Measurements from ENCODE around the gene TMEM218. TPM values are rescaled to one million over a fixed set of nuclear protein-coding genes. Genes with fewer than 3 reads are reported as not detected.
A peak's percentile ranks its signal among the peaks of the same experiment; 100 is the strongest.

The TMEM218 gene
- total and polyA plus RNA-seq, 2 donors, result 20.8 to 32.2 TPM

DNA sequence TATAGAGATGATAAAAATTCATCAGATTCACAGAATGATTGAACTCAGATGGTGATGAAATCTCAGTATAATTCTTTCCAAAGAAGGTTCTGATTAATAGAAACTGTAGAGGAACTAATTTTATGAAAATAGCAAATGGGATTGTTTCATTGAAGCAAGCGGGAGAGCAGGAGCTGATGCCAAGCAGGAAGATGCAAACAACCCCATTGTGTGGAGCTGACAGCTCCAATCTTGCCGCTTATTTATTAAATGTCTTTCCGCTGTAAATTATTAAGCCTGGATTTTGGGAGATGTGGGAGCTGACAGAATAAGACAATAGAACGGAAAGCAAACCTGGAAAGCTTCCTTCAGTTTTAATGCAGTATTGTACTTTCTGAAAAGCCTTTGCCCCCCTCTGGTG is 6.0 kb upstream of the TMEM218 start:
- H3K4me1 ChIP-seq (ENCODE audit: control insufficient read depth in 2 of 2, insufficient read depth in 2 of 2, low read length in 2 of 2), result no peaks in the 10 kb centered on the region
- H3K4me3 ChIP-seq (ENCODE audit: low read length in 2 of 2), result no peak overlapping the region
- no peak overlapping the region for H3K27ac ChIP-seq (ENCODE audit: low read depth in 1 of 2, low read length in 1 of 2)
- 76% methylated on average over 4 of the region's 4 CpGs for WGBS
- H3K9me3 ChIP-seq (ENCODE audit: control insufficient read depth in 2 of 2, insufficient read depth in 1 of 2, low read length in 1 of 2), result no peaks in the 10 kb centered on the region
- no peaks in the 10 kb centered on the region for H3K36me3 ChIP-seq (ENCODE audit: control insufficient read depth in 2 of 2, insufficient read depth in 2 of 2, low read length in 1 of 2)
- peaks cover 2 to 10% of the 10 kb centered on the region in 2 donors for H3K27me3 ChIP-seq (ENCODE audit: control insufficient read depth in 2 of 2, insufficient read depth in 1 of 2, low read length in 1 of 2)
- DNase-seq (ENCODE audit: low read depth in 6 of 9, low spot score in 9 of 9), result no peak

DNA sequence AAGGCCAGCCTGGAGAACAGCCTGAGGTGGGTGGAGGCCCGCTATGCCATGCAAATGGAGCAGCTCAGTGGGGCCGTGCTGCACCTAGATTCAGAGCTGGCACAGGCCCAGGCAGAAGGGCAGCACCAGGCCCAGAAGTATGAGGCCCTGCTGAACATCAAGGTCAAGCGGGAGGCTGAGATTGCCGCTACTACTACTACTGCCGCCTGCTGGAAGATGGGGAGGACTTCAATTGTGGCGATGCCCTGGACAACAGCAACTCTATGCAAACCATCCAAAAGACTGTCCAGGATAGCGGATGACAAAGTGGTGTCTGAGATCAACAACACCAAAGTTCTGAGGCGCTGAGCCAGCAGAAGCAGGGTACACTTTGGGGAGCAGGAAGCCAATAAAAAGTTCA is 3.1 kb upstream of the TMEM218 start:
- 75% methylated on average over 8 of the region's 8 CpGs for WGBS
- no peaks in the 10 kb centered on the region for H3K36me3 ChIP-seq (ENCODE audit: control insufficient read depth in 2 of 2, insufficient read depth in 2 of 2, low read length in 1 of 2)
- H3K9me3 ChIP-seq (ENCODE audit: control insufficient read depth in 2 of 2, insufficient read depth in 1 of 2, low read length in 1 of 2), result peaks cover 0 to 7% of the 10 kb centered on the region in 2 donors

DNA sequence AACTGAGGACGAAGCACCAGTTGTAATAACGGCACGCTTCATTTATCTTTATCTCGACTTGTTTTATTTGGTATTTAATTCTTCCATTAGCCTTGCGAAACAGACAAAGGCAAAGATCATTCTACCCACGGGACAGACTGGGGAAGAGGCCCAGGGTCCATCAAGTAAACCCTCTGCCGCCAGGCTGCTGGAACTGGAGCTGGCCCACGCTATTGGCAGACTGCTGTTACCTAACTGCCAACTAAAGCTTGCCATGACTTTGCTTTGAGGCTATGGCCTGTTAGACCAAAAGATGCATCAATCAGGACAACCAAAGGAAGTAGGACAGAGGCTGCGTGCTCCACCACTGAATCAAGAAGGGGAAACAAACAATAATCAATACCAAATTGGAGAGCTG is 780 bp upstream of the TMEM218 start:
- Histone ChIP-seq H3K36me3 (ENCODE audit: control insufficient read depth in 2 of 2, insufficient read depth in 2 of 2, low read length in 1 of 2) (no peaks in the 10 kb centered on the region), H3K27me3 (ENCODE audit: control insufficient read depth in 2 of 2, insufficient read depth in 1 of 2, low read length in 1 of 2) (peaks cover 0 to 1% of the 10 kb centered on the region in 2 donors), H3K4me3 (ENCODE audit: low read length in 2 of 2) (peak overlapping the region; percentile 60 to 69), H3K9me3 (ENCODE audit: control insufficient read depth in 2 of 2, insufficient read depth in 1 of 2, low read length in 1 of 2) (peaks cover 0 to 7% of the 10 kb centered on the region in 2 donors), H3K27ac (ENCODE audit: low read depth in 1 of 2, low read length in 1 of 2) (peak overlapping the region; percentile 47 to 69), H3K4me1 (ENCODE audit: control insufficient read depth in 2 of 2, insufficient read depth in 2 of 2, low read length in 2 of 2) (peaks cover 5 to 13% of the 10 kb centered on the region in 2 donors)
- 94% methylated on average over 9 of the region's 9 CpGs for WGBS
- no peak for DNase-seq (ENCODE audit: low read depth in 6 of 9, low spot score in 9 of 9)

More for the DNA sequence above, 3.1 kb upstream of the TMEM218 start:
- Histone ChIP-seq H3K4me3 (ENCODE audit: low read length in 2 of 2) (no peak overlapping the region), H3K27ac (ENCODE audit: low read depth in 1 of 2, low read length in 1 of 2) (no peak overlapping the region), H3K27me3 (ENCODE audit: control insufficient read depth in 2 of 2, insufficient read depth in 1 of 2, low read length in 1 of 2) (peaks cover 2 to 8% of the 10 kb centered on the region in 2 donors), H3K4me1 (ENCODE audit: control insufficient read depth in 2 of 2, insufficient read depth in 2 of 2, low read length in 2 of 2) (peaks cover 5 to 13% of the 10 kb centered on the region in 2 donors)
- DNase-seq (ENCODE audit: low read depth in 6 of 9, low spot score in 9 of 9), result no peak

DNA sequence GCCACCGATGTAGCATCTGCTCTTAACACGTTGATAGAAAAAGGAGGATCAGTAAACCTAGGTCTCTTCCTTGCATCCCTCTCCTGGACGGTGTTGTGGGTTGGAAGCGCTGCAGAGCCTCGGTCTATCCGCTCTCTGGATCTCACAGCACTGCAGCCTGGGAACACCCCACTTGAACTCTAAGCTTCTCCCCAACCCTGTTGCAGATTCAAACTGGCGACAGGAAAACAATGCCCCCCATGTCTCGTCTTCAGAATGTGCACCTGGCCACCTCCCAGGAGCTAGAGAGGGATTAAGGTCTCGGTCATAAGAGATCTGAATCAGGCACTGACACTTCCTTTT is 454 bp downstream of the TMEM218 start:
- H3K9me3 ChIP-seq (ENCODE audit: control insufficient read depth in 2 of 2, insufficient read depth in 1 of 2, low read length in 1 of 2), result peaks cover 0 to 7% of the 10 kb centered on the region in 2 donors

DNA sequence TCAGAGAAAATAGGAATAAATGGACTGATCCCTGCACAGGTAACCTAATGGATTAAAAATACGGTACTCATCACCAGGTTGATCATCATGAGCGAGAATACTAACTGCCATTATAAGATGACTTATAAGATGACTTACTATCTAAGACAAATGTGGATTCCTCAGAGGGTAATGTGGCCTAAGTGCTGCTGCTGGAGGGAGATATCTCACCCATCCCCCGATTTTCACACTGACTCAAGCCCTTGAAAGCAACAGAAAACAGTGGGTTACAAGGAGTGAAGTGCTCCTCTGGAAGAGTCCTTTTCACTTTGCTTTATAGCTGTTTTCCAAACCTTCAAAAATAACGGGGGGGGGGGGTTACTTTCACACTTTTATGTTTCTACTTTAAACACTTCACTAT is 920 bp downstream of the TMEM218 start:
- peaks cover 0 to 7% of the 10 kb centered on the region in 2 donors for H3K9me3 ChIP-seq (ENCODE audit: control insufficient read depth in 2 of 2, insufficient read depth in 1 of 2, low read length in 1 of 2)
- peak overlapping the region; percentile 60 to 69 for H3K4me3 ChIP-seq (ENCODE audit: low read length in 2 of 2)
- H3K27ac ChIP-seq (ENCODE audit: low read depth in 1 of 2, low read length in 1 of 2), result no peak overlapping the region
- peaks cover 5 to 13% of the 10 kb centered on the region in 2 donors for H3K4me1 ChIP-seq (ENCODE audit: control insufficient read depth in 2 of 2, insufficient read depth in 2 of 2, low read length in 2 of 2)
- H3K27me3 ChIP-seq (ENCODE audit: control insufficient read depth in 2 of 2, insufficient read depth in 1 of 2, low read length in 1 of 2), result no peaks in the 10 kb centered on the region
- peak in 1 of 9 donors; percentile 13 for DNase-seq (ENCODE audit: low read depth in 6 of 9, low spot score in 9 of 9)
- 54% methylated on average over 4 of the region's 4 CpGs for WGBS
- H3K36me3 ChIP-seq (ENCODE audit: control insufficient read depth in 2 of 2, insufficient read depth in 2 of 2, low read length in 1 of 2), result no peaks in the 10 kb centered on the region

More for the DNA sequence above, 454 bp downstream of the TMEM218 start:
- no peaks in the 10 kb centered on the region for H3K36me3 ChIP-seq (ENCODE audit: control insufficient read depth in 2 of 2, insufficient read depth in 2 of 2, low read length in 1 of 2)
- H3K4me1 ChIP-seq (ENCODE audit: control insufficient read depth in 2 of 2, insufficient read depth in 2 of 2, low read length in 2 of 2), result peaks cover 5 to 13% of the 10 kb centered on the region in 2 donors
- peak in 6 of 9 donors; percentile 4 to 60 (median 27) for DNase-seq (ENCODE audit: low read depth in 6 of 9, low spot score in 9 of 9)
- H3K27me3 ChIP-seq (ENCODE audit: control insufficient read depth in 2 of 2, insufficient read depth in 1 of 2, low read length in 1 of 2), result no peaks in the 10 kb centered on the region
- H3K27ac ChIP-seq (ENCODE audit: low read depth in 1 of 2, low read length in 1 of 2), result peak overlapping the region; percentile 69 to 83
- 2% methylated on average over 9 of the region's 9 CpGs for WGBS
- H3K4me3 ChIP-seq (ENCODE audit: low read length in 2 of 2), result peak overlapping the region; percentile 60 to 69

DNA sequence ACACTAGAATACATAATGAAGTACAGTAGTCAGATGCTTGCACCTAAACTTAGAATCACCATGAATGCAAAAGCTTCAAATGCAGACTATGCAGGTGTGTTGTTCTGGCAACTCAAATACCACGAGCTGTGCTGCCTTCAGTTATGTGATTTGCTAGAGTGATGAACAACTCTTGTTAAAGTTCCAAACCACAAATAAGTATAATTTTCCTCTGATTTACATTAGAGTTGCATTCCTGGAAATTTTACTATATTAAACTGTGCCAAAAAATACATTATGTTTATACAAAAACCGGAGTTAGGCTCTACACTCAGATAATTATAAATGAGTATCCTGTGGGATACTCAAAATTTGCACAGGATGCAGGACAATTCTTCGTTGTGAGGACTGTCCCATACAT is 3.0 kb downstream of the TMEM218 start:
- WGBS, result 84% methylated on average over 3 of the region's 3 CpGs
- Histone ChIP-seq H3K9me3 (ENCODE audit: control insufficient read depth in 2 of 2, insufficient read depth in 1 of 2, low read length in 1 of 2) (peaks cover 0 to 7% of the 10 kb centered on the region in 2 donors), H3K4me1 (ENCODE audit: control insufficient read depth in 2 of 2, insufficient read depth in 2 of 2, low read length in 2 of 2) (peaks cover 5 to 13% of the 10 kb centered on the region in 2 donors), H3K4me3 (ENCODE audit: low read length in 2 of 2) (no peak overlapping the region), H3K27me3 (ENCODE audit: control insufficient read depth in 2 of 2, insufficient read depth in 1 of 2, low read length in 1 of 2) (no peaks in the 10 kb centered on the region), H3K27ac (ENCODE audit: low read depth in 1 of 2, low read length in 1 of 2) (no peak overlapping the region), H3K36me3 (ENCODE audit: control insufficient read depth in 2 of 2, insufficient read depth in 2 of 2, low read length in 1 of 2) (no peaks in the 10 kb centered on the region)
- DNase-seq (ENCODE audit: low read depth in 6 of 9, low spot score in 9 of 9), result no peak

DNA sequence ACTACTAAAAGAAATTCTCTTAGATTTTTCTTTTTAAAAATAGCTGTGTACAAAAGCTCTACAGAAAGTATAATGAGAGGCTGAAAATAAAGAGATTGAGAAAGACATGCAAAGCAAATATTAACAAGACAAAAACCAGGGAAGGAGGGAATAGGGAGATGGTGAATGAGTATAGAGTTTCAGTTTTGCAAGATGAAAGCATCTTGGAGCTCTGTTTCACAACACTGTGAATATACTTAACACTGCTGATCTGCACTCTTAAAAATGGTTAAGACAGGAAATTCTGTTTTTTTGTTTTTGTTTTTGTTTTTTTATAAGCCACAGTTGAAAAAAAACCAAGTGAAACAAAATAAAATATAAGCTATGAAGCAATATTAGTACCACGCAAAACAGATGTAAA is 5.5 kb downstream of the TMEM218 start:
- H3K4me1 ChIP-seq (ENCODE audit: control insufficient read depth in 2 of 2, insufficient read depth in 2 of 2, low read length in 2 of 2), result peaks cover 5 to 6% of the 10 kb centered on the region in 2 donors
- H3K27me3 ChIP-seq (ENCODE audit: control insufficient read depth in 2 of 2, insufficient read depth in 1 of 2, low read length in 1 of 2), result no peaks in the 10 kb centered on the region
- no peak overlapping the region for H3K4me3 ChIP-seq (ENCODE audit: low read length in 2 of 2)
- H3K36me3 ChIP-seq (ENCODE audit: control insufficient read depth in 2 of 2, insufficient read depth in 2 of 2, low read length in 1 of 2), result peaks cover 0 to 2% of the 10 kb centered on the region in 2 donors
- 99% methylated on average over 1 of the region's 1 CpG for WGBS
- H3K9me3 ChIP-seq (ENCODE audit: control insufficient read depth in 2 of 2, insufficient read depth in 1 of 2, low read length in 1 of 2), result no peaks in the 10 kb centered on the region
- no peak for DNase-seq (ENCODE audit: low read depth in 6 of 9, low spot score in 9 of 9)
- H3K27ac ChIP-seq (ENCODE audit: low read depth in 1 of 2, low read length in 1 of 2), result no peak overlapping the region

DNA sequence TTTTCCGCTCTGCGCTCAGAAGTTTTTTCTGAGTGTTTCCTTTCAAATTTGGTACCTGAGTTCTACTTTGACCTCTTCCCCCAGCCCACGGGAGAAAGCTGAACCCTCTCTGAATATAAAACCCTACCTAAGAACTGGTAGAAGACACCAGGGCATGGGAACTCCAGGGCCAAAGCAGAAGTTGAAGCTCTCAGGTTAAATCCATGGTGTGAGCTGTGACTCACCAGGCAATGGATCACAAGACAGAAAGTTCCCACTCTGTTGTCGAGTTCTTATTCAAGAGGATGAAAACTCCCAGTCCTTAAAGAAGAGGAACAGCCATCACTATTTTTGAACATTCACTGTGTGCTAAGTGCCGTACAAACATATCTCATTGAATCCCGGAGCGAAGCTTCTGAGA is 8.9 kb downstream of the TMEM218 start:
- Histone ChIP-seq H3K27ac (ENCODE audit: low read depth in 1 of 2, low read length in 1 of 2) (no peak overlapping the region), H3K36me3 (ENCODE audit: control insufficient read depth in 2 of 2, insufficient read depth in 2 of 2, low read length in 1 of 2) (peaks cover 4 to 9% of the 10 kb centered on the region in 2 donors)
- DNase-seq (ENCODE audit: low read depth in 6 of 9, low spot score in 9 of 9), result no peak

DNA sequence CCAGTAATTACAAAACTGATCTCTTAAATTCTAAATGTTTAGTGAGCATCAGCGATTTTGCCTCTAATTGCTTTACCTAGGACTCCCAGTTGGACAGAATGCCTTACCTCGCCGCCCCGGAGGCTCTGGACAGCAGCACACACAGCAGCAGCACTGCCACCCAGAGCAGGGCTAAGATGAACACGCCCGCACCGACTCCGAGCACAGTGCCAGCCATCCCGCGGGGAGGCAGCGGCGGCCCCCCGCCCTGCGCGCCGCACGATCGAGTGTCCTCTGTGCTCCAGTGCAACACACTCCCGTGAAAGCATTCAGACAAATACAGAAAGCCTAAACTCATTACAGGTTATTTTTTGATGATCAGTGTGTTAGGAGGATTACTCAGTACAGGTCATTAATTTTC is 9.4 kb downstream of the TMEM218 start:
- H3K4me3 ChIP-seq (ENCODE audit: low read length in 2 of 2), result no peak overlapping the region
- DNase-seq (ENCODE audit: low read depth in 6 of 9, low spot score in 9 of 9), result no peak
- H3K27ac ChIP-seq (ENCODE audit: low read depth in 1 of 2, low read length in 1 of 2), result no peak overlapping the region
- H3K4me1 ChIP-seq (ENCODE audit: control insufficient read depth in 2 of 2, insufficient read depth in 2 of 2, low read length in 2 of 2), result no peaks in the 10 kb centered on the region
- WGBS, result 98% methylated on average over 19 of the region's 19 CpGs
- H3K9me3 ChIP-seq (ENCODE audit: control insufficient read depth in 2 of 2, insufficient read depth in 1 of 2, low read length in 1 of 2), result no peaks in the 10 kb centered on the region
- H3K36me3 ChIP-seq (ENCODE audit: control insufficient read depth in 2 of 2, insufficient read depth in 2 of 2, low read length in 1 of 2), result peaks cover 4 to 13% of the 10 kb centered on the region in 2 donors
- H3K27me3 ChIP-seq (ENCODE audit: control insufficient read depth in 2 of 2, insufficient read depth in 1 of 2, low read length in 1 of 2), result no peaks in the 10 kb centered on the region

More for the DNA sequence above, 8.9 kb downstream of the TMEM218 start:
- Histone ChIP-seq H3K4me3 (ENCODE audit: low read length in 2 of 2) (no peak overlapping the region), H3K4me1 (ENCODE audit: control insufficient read depth in 2 of 2, insufficient read depth in 2 of 2, low read length in 2 of 2) (no peaks in the 10 kb centered on the region), H3K27me3 (ENCODE audit: control insufficient read depth in 2 of 2, insufficient read depth in 1 of 2, low read length in 1 of 2) (no peaks in the 10 kb centered on the region), H3K9me3 (ENCODE audit: control insufficient read depth in 2 of 2, insufficient read depth in 1 of 2, low read length in 1 of 2) (no peaks in the 10 kb centered on the region)
- 99% methylated on average over 7 of the region's 7 CpGs for WGBS
